ENCODE results near the gene ST3GAL3. TPM values are rescaled to one million over a fixed set of nuclear protein-coding genes. Genes with fewer than 3 reads are reported as not detected.

The ST3GAL3 gene
- total RNA-seq, 3 donors from 2014 or later = 14.0 to 23.0 (median 19.7) TPM

- Histone ChIP-seq H3K4me3 (no peak overlapping the region), H3K27ac (no peak overlapping the region), H3K27me3 (no peaks in the 10 kb centered on the region), H3K36me3 (no peaks in the 10 kb centered on the region), H3K4me1 (no peaks in the 10 kb centered on the region), H3K9me3 (no peaks in the 10 kb centered on the region)
- intact Hi-C loops (cut with DNase I; ENCODE audit: low total_unique reads) = no loop called here
- no peak for DNase-seq (ENCODE audit: low spot score in 2 of 2)
- no peak for TF ChIP-seq POLR2AphosphoS5 (IDR thresholded peaks at IDR 0.05)
- TF ChIP-seq POLR2A (IDR thresholded peaks at IDR 0.05) = no peak
- no peak for TF ChIP-seq CTCF (IDR thresholded peaks at IDR 0.05)
Observed at GRCh38 chr1:43879414-43879813, 172.1 kb downstream of the ST3GAL3 start.

- H3K36me3 ChIP-seq = no peaks in the 10 kb centered on the region
- no peaks in the 10 kb centered on the region for H3K4me1 ChIP-seq
- H3K9me3 ChIP-seq = no peaks in the 10 kb centered on the region
- TF ChIP-seq POLR2A (IDR thresholded peaks at IDR 0.05) (no peak), POLR2AphosphoS5 (IDR thresholded peaks at IDR 0.05) (no peak), CTCF (IDR thresholded peaks at IDR 0.05) (no peak)
- H3K27ac ChIP-seq = no peak overlapping the region
- no peaks in the 10 kb centered on the region for H3K27me3 ChIP-seq
- H3K4me3 ChIP-seq = no peak overlapping the region
- no peak for DNase-seq (ENCODE audit: low spot score in 2 of 2)
- intact Hi-C loops (cut with DNase I; ENCODE audit: low total_unique reads) = no loop called here
Observed at GRCh38 chr1:43879996-43880395, 172.7 kb downstream of the ST3GAL3 start.

GRCh38 chr1:43880604-43881003 is 173.3 kb downstream of the ST3GAL3 start:
- Histone ChIP-seq H3K4me3 (no peak overlapping the region), H3K9me3 (no peaks in the 10 kb centered on the region), H3K4me1 (no peaks in the 10 kb centered on the region), H3K36me3 (no peaks in the 10 kb centered on the region), H3K27ac (no peak overlapping the region), H3K27me3 (no peaks in the 10 kb centered on the region)
- no peak for DNase-seq (ENCODE audit: low spot score in 2 of 2)
- TF ChIP-seq POLR2A (IDR thresholded peaks at IDR 0.05) = no peak
- no peak for TF ChIP-seq CTCF (IDR thresholded peaks at IDR 0.05)
- no peak for TF ChIP-seq POLR2AphosphoS5 (IDR thresholded peaks at IDR 0.05)
- intact Hi-C loops (cut with DNase I; ENCODE audit: low total_unique reads) = no loop called here

- intact Hi-C loops (cut with DNase I; ENCODE audit: low total_unique reads) = no loop called here
Observed at GRCh38 chr1:43881415-43881814, 174.1 kb downstream of the ST3GAL3 start.

GRCh38 chr1:43882763-43883162 is 175.4 kb downstream of the ST3GAL3 start:
- intact Hi-C loops (cut with DNase I; ENCODE audit: low total_unique reads) = no loop called here
- no peaks in the 10 kb centered on the region for H3K4me1 ChIP-seq
- no peak for TF ChIP-seq POLR2A (IDR thresholded peaks at IDR 0.05)
- TF ChIP-seq CTCF (IDR thresholded peaks at IDR 0.05) = no peak
- TF ChIP-seq POLR2AphosphoS5 (IDR thresholded peaks at IDR 0.05) = no peak
- H3K27me3 ChIP-seq = no peaks in the 10 kb centered on the region
- H3K27ac ChIP-seq = no peak overlapping the region
- no peak for DNase-seq (ENCODE audit: low spot score in 2 of 2)
- no peaks in the 10 kb centered on the region for H3K36me3 ChIP-seq
- no peaks in the 10 kb centered on the region for H3K9me3 ChIP-seq
- H3K4me3 ChIP-seq = no peak overlapping the region

More at GRCh38 chr1:43881415-43881814, 174.1 kb downstream of the ST3GAL3 start:
- Histone ChIP-seq H3K4me1 (no peaks in the 10 kb centered on the region), H3K4me3 (no peak overlapping the region), H3K36me3 (no peaks in the 10 kb centered on the region), H3K27ac (no peak overlapping the region), H3K27me3 (no peaks in the 10 kb centered on the region), H3K9me3 (no peaks in the 10 kb centered on the region)
- TF ChIP-seq POLR2A (IDR thresholded peaks at IDR 0.05) (no peak), CTCF (IDR thresholded peaks at IDR 0.05) (no peak), POLR2AphosphoS5 (IDR thresholded peaks at IDR 0.05) (no peak)
- no peak for DNase-seq (ENCODE audit: low spot score in 2 of 2)

All from breast epithelium (tissue), 4 donors.